Stimulated activated naive CD4-positive, alpha-beta T cell (primary cell): ENCODE data around the gene FUT4.
"Not testable (repeated sequence)": the region's sequence is repeated elsewhere in the genome, so short reads cannot be mapped to it uniquely, and the experiment has no call there.

Experiments used
- DNase-seq, 6 experiments: peaks; one replicate each; lab custom pipeline; 2025; lab: John Stamatoyannopoulos, UW

Gene FUT4

DNA sequence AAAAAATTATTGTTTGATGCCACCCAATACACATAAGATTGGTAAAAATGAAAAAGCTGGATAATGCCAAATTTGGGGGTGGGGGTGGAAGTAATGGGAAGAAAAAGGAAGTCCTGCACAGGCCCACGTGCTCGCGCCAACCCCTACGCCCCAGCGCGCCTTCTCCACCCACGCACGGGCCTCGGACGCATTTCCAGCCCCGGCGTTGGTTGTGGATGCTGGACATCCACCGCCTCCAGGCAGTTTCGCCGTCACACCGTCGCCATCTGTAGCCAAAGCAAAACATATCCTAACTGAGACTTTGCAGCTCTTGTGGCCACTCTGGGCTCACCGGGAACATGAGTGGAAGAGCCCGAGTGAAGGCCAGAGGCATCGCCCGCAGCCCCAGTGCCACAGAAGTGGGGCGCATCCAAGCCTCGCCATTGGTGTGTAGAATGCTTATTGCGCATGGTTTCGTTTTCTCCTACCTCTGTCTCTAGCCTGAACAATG lies 23.5 kb downstream of the FUT4 start, which contains the start of gene PIWIL4:
Gene PIWIL4, plus strand, starts transcription at position 188 of the 490 bp plus-strand sequence. Its CDS starts 151 bp downstream, at position 339.
- no peak for DNase-seq

DNA sequence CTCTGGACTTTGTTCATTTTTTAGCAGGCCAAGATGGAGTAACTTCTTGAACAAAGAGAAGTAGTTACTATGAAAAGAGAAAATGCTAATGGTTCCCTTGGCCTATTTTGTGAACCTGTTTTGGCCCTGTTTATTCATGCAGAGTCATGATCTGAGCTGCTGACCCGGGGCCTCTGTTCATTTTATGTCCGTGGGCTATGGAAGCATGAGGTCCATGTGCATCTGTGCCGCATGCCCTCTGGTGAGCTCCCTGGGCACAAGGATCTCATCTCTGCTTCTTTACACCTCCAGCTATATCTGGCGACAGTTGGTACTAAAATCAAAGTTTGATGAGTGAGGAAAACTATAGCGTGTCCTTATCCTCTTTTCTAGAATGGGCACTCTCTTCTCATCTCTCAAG lies 24.5 kb downstream of the FUT4 start:
- DNase-seq: no peak

DNA sequence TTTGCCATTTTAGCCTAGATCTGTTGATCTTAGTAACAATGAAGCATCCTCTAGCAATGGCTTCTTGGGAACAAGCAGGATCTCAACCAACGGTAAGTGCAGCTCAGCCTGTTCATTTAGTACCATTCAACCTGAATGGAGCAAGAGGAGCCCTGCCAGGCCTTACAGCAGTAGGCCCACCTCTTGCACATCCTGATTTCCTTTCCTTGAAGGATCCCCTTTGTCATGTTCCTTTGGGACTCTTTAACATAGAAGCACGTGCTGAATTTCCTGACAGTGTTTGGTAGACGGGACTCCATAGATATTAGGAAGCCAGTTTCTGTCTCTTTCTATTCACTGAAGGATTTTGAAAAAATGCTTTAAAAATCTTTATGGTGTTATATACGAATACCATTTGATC lies 25.0 kb downstream of the FUT4 start:
- no peak for DNase-seq

DNA sequence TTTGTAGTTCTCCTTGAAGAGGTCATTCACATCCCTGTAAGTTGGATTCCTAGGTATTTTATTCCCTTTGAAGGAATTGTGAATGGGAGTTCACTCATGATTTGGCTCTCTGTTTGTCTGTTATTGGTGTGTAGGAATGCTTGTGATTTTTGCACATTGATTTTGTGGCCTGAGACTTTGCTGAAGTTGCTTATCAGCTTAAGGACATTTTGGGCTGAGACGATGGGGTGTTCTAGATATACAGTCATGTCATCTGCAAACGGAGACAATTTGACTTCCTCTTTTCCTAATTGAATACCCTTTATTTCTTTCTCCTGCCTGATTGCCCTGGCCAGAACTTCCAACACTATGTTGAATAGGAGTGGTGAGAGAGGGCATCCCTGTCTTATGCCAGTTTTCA lies 29.3 kb downstream of the FUT4 start:
- DNase-seq: not testable (repeated sequence)

DNA sequence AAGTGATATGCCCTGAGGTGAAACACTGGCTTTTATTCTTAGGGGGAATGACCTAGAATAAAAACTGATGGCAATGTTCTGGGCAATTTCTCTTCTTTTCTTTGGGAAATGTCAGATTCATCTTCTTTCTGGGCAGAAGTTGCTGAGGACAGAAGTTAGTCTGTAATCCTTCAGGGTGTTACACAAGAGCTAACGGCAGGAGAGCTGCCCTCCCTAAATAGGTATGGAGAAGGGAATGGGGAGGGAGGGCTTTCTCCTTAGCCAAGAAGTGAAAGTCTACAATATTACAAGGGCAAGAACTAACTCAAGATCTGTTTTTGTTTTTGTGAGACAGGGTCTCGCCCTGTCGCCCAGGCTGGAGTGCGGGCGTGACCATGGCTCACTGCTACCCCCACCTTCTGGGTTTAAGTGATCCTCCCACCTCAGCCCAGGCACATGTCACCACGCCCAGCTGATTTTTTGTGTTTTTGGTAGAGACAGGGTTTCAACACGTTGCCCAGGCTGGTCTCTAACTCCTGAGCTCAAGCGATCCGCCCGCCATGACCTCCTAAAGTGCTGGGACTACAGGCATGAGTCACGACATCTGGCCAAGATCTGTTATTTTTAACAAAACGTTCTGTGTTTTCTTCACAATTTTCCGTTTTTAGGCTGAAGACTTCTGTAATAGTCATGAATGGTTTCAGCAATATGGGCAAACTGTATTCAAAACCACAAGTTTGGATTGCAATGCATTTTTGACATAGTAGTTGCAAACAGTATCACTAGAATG lies 30.7 kb downstream of the FUT4 start:
- no peak for DNase-seq

DNA sequence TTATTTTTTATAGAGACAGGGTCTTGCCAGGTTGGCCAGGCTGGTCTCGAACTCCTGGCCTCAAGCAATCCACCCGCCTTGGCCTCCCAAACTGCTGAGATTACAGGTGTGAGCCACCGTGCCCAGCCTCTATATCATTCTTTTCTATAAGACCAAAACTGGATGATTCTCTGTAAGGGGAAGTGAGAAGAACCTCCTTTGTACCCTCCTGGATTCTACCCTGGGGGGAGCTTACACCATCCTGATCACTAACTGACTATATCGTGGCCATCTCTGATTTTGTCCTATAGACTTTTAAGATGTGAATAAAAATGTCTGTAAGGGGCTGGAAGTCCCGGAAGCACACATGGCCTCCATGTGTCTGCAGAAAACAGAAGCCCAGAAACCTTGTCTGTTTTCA lies 32.6 kb downstream of the FUT4 start:
- DNase-seq: no peak

DNA sequence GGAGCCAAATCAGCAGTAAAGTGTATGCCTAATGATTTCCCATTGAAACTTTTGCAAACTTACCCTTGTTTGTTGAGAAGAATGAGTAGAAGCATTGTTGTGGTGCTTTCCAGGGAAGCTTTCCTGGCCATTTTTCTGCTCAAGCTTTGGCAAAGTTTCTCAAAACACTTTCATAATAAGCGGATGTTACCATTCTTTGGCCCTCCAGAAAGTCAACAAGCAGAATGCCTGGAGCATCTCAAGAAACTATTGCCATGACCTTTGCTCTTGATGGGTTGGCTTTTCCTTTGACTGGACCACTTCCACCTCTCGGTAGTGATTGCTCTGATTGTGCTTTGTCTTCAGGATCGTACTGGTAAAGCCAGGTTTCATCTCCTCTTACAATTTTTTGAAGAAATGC lies 34.1 kb downstream of the FUT4 start:
- no peak for DNase-seq

DNA sequence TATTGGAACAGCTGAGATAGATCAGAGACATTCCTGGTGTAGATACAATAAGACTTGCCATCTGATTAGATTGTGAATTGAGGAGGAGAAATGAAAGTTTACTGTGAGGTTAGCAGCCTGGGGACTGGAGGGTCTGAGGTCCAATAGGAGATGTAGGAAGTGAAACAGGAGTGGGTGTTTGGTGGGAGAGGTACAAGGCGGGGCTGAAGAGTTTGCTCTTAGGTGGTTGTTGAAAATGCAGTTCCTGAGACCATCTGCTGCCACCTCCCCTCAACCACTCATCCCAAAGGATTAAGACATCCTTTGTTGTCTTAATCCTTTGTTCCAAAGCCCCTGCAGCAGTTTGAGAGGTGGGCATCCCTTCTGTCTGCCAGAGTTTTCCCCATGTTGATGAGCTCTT lies 38.2 kb downstream of the FUT4 start:
- DNase-seq: no peak

DNA sequence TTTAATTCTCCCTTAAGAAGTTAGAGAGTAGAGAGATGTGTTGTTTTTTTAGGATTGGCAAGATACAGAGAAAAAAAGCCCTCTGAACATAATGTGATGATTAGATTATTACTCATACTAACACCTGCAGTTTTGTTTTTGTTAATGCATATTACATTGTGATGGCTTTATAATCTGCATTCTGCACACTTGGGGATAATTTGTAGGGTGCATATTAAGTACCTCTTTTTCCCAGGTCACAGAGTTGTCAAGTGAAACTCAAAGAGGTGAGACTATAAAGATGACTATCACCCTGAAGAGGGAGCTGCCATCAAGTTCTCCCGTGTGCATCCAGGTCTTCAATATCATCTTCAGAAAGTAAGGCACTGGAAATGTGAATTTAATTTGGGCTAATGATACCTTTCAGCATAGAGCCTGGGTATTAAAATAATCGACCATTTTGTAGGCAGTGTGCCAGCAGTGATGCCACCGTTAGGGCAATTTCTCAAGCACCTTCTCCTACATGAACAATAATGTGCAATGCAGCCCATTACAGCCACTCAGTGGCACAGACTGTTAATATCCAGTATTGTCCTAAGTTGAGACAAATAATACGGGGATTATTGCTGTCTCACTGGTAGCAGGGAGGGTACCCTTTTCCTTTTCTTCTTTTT lies 39.6 kb downstream of the FUT4 start:
- no peak for DNase-seq

DNA sequence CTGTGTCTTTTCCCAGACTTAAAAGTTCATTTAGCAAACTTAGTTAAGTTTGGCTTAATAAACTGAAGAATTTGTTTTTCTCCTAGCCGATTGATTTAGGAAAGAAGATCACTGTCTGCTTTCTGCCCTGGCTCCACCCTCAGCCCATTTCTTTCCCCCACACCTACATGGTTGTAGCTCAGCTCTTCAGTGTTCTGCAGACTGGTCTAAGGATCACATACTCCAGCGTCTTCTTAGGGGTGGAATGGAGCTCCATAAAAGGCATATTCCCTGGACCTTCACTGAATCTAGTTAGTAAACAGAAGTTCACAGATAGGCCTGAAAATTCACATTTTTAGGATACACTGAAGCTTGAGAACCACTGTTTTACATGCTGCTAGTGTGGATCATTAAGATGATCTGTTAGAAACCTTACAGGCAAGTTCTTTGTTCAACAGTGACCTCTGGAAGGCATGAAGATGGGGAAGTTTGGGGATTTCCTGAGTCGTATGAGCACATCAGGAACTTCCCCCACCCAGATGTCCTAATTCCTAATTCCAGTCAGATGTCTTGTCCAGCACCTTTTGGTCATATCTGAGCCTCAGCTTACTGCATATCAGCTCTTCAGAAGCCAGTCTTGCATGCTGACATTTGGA lies 40.3 kb downstream of the FUT4 start:
- no peak for DNase-seq

DNA sequence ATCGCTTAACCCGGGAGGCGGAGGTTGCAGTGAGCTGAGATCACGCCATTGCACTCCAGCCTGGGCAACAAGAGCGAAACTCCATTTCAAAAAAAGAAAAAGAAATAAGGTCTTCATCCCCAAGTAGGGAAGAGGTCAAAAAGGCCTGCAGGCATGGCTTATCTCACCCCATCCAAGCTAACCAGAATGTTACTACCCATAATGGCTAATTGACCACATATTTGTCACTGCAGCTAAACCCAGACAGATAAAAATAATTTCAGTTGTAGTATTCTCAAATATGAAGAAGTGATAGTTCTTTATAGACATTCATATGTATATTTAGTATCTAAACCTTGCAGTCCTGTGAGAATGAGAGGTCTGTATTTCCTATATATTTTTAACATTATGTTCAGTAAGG lies 41.3 kb downstream of the FUT4 start:
- no peak for DNase-seq

DNA sequence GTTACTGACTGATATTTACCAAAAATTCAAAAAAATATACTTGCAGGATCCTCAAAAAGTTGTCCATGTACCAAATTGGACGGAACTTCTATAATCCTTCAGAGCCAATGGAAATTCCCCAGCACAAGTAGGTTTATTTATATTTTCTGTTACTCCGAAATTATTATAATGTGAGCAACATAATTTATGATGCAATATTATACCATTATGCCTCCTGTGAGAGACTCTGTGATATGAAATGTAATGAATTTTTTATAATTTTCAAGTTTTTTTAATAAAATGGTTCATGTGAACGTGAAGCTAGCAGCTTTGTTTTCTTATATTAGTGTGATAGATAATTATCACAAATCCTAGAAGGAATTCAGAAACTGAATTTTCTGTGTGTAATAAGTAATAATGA lies 41.7 kb downstream of the FUT4 start:
- no peak for DNase-seq

DNA sequence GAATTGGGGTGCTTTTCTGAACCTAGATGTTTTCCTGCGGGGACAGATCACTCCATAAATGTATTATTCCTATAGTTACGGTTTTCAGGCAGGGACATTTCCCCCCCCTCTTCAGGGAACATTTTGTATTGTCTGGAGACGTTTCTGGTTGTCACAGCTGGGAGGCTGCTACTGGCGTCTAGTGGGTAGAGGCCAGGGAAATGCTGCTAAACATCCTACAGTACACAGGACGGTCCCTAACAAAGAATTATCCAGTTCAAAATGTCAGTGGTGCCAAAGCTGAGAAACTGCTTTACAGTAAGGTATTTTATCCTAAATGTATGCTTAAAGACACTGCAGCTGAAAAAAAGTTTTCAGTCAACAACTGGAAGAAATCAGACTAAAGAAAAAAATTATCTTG lies 42.8 kb downstream of the FUT4 start:
- no peak for DNase-seq

DNA sequence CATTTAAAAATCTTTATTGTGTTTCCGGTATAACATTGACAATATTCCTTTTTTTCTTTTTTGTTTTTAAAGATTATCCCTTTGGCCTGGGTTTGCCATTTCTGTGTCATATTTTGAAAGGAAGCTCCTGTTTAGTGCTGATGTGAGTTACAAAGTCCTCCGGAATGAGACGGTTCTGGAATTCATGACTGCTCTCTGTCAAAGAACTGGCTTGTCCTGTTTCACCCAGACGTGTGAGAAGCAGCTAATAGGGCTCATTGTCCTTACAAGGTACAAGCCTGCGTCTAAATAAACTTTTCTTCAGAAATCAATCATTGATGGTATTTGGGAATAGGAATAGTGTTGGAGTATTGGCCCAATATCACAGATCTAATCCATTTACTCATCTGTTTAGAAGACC lies 43.3 kb downstream of the FUT4 start:
- no peak for DNase-seq

DNA sequence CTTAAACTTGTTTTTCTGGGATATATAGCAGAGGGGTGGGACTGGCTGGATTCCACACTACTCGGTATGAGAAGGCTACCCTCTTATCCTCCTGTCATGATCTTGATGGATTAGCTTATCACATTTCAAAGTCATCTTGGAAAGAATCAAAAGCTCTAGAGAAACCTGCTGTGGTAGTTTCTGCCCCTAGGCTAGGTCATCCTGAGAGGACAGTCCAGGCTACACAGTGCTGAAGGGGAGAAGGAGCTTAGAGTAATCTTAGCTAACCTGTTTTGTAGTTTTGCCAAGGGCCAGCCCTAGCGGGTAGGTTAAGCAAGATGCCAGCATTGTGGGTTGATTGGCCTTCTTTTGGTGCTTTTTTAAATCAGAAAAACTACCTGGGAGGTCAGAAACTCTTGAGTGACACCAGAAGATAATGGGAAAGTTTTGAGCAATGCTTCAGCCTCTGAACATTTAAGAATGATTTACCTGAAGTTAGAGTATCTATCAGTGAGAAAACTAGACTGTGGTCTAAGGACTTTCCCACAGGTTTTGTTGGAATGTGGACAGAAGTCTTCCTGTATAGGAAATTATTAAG lies 44.7 kb downstream of the FUT4 start:
- no peak for DNase-seq

DNA sequence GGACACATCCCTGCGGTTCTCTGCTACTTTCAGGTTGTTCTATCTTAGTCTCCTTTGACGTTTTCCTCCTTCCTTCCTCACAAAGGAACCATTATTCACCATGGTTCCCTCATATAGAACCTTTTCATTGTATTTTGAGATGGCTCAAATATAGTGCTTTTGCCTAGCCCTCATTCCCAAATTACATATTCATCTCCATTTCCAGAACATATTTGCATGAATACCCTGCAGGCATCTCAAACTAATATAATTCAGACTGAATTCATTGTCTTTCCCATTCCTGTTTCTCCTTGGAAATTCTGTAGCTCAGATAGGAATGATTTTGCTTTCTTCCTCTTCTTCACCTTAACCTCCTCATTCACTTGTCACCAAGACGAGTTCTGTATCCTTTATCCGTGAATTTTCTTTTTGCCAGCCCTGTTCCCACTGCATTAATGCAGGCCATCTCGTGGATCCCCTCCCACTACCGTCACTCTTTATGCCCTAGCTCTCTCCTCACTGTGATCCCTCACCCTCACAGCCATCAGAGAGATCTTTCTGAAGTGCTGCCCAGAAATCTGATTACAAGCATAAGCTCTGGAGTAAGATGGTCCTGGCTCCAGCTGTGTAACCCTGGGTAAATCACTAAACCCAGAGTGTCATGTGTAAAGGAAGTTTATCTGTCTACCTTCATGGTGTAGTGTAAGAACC lies 46.8 kb downstream of the FUT4 start:
- DNase-seq: no peak

DNA sequence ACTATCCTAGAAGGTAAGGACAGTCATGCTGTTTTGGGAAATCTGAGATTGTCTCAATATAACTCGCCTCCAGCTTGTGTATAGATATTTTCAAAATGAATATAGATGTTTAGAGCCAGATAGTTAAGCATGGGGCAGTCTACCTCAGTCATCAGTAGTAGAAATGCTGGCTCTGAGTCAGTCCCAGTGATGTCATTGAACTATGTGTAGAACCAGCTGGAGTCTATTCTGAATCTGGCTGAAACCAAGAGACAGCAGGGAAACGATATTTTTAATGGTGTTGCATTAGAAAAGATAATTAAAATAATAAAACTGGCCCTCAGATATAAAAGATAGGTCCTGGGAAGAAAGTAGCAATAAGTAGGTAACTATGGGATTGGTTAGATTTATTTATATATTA lies 49.3 kb downstream of the FUT4 start:
- DNase-seq: no peak

DNA sequence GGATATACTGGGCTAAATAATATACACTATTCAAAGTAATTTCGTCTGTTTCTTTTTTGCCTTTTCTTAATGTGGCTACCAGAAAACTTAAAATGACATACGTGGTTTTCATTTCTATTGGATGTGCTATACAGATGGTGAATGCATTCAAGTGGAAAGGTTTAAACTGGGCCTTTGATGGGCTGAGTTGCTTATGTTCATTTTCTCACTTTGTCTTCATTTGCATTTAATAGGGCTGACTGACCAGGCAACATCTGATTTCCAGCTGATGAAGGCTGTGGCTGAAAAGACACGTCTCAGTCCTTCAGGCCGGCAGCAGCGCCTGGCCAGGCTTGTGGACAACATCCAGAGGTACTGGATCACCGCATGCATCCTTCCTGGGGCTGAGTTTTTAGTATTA lies 51.4 kb downstream of the FUT4 start:
- no peak for DNase-seq

DNA sequence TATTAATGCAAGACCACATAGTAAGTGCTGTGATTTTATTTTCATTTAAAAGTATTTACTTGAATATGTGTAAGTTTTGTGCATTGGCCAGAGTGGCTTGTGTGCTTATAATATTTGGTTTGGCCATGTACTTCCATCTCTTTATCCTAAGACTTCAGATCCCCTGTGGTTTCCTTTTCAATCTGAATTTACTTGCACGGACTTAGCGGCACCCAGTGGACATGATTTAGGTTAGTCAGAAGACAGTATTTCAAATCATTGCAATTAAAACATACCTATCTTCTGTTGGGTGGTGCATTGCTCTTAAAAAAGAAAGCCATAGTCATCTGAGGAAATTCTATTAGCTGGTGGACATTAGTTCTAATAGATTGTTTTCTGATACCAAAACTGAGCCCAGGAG lies 54.2 kb downstream of the FUT4 start:
- DNase-seq: no peak
